Right lung (tissue), 5 donors: ENCODE measurements around the gene WNT2B. TPM values are rescaled to one million over a fixed set of nuclear protein-coding genes. Genes with fewer than 3 reads are reported as not detected.

ENCODE experiments used
- DNase-seq, 2 donors: peaks; one replicate each; pipeline ENCODE4 v3.0.0-alpha.2; 2013
- polyA plus RNA-seq, 5 donors: library from polyadenylated mRNA; unstranded; fragments of 120-200 nt; gene quantifications; one replicate each; pipeline versions ENCODE4 v1.2.1 to v1.2.3, GENCODE V29; 2013; ENCODE audit warnings: inconsistent platforms in 1 of 5, low replicate concordance in 1 of 5; ENCODE audit not compliant: insufficient read length in 5 of 5, insufficient read depth in 1 of 5

Gene WNT2B
- polyA plus RNA-seq, 5 donors: 3.5 to 6.5 (median 4.7) TPM

- DNase-seq: no peak
These were observed 66.5 kb downstream of the WNT2B start for GRCh38 chr1:112575154-112575804.

- no peak for DNase-seq
These were observed 67.5 kb downstream of the WNT2B start for GRCh38 chr1:112576240-112576639.

Other genes with a start within 250 kb of the WNT2B start
- 10 to 100 TPM; 24.9 to 44.6 (median 38.5) TPM for gene CTTNBP2NL, start 112.8 kb upstream of the WNT2B start, polyA plus RNA-seq
- gene ST7L, start 110.2 kb downstream of the WNT2B start, polyA plus RNA-seq: 10 to 100 TPM; 20.5 to 32.8 (median 25.1) TPM
- gene CAPZA1, start 110.9 kb downstream of the WNT2B start, polyA plus RNA-seq: 100 to 1,000 TPM; 119 to 188 (median 144) TPM
- 10 to 100 TPM; 59.9 to 76.1 (median 68.4) TPM for gene MOV10, start 165.7 kb downstream of the WNT2B start, polyA plus RNA-seq
- 100 to 1,000 TPM; 194 to 282 (median 217) TPM for gene RHOC, start 198.2 kb downstream of the WNT2B start, polyA plus RNA-seq
- gene PPM1J, start 206.4 kb downstream of the WNT2B start, polyA plus RNA-seq: under 1 TPM; 0.41 to 0.88 (median 0.53) TPM